ENCODE data around the gene CLMN.

The CLMN gene

GRCh38 chr14:95341115-95341514 lies 21.4 kb upstream of the CLMN start:
- DNase-seq (ENCODE audit: low read depth): no peak

GRCh38 chr14:95340201-95340697 lies 20.5 kb upstream of the CLMN start:
- no peak for DNase-seq (ENCODE audit: low read depth)

GRCh38 chr14:95339301-95339865 lies 19.7 kb upstream of the CLMN start:
- DNase-seq (ENCODE audit: low read depth): no peak

GRCh38 chr14:95338436-95338835 lies 18.7 kb upstream of the CLMN start:
- DNase-seq (ENCODE audit: low read depth): no peak

DNA sequence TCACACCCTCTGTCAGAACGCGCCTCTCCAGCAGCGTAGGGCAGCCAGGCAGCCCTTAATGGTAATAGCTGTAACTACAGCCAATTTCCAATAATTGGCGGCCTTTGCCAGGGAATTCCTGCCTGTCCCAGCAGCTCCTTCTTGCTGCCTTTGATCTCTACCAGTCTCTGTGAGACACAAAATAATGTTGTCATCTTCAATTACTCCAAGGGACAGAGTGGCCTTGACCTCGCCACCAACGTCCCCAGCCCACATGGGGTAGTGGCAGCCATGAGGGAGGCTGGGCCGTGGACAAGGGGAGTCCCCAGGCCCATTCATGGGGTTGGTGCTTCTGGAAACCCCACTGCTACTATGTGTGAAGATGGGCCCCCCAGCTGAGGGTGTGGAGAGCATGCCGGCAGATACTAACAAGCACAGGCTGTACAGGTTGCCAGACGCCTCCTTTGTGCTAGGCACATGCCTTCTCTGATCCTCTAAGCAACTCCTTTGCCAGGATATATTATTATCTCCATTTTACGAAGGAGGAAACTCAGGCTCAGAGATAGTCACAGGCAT lies 17.4 kb upstream of the CLMN start:
- no peak for DNase-seq (ENCODE audit: low read depth)

GRCh38 chr14:95336192-95336760 lies 16.6 kb upstream of the CLMN start:
- DNase-seq (ENCODE audit: low read depth): no peak

- DNase-seq (ENCODE audit: low read depth): no peak
Observed at GRCh38 chr14:95335071-95335470, 15.4 kb upstream of the CLMN start.

DNA sequence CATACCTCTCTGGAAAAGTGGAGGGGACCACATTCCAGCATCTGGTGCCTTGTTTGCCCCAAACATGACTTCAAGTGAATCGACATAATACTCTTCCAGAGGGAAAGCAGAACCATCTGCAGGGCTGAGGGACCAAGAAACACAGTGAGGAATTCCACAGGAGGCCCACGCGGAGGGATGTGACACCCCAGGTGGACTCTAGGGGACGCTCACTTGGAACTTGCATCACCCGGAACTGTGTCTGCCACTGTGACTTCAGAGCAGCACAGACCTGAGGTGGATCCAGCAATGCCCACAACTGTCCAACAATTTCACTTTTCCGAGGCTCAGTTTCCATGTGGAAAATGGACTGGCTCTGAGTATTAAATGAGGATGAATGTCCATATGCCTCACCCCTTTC lies 14.3 kb upstream of the CLMN start:
- DNase-seq (ENCODE audit: low read depth): no peak

- no peak for DNase-seq (ENCODE audit: low read depth)
Observed at GRCh38 chr14:95332641-95333040, 12.9 kb upstream of the CLMN start.

- no peak for DNase-seq (ENCODE audit: low read depth)
Observed at GRCh38 chr14:95331708-95332408, 12.2 kb upstream of the CLMN start.

DNA sequence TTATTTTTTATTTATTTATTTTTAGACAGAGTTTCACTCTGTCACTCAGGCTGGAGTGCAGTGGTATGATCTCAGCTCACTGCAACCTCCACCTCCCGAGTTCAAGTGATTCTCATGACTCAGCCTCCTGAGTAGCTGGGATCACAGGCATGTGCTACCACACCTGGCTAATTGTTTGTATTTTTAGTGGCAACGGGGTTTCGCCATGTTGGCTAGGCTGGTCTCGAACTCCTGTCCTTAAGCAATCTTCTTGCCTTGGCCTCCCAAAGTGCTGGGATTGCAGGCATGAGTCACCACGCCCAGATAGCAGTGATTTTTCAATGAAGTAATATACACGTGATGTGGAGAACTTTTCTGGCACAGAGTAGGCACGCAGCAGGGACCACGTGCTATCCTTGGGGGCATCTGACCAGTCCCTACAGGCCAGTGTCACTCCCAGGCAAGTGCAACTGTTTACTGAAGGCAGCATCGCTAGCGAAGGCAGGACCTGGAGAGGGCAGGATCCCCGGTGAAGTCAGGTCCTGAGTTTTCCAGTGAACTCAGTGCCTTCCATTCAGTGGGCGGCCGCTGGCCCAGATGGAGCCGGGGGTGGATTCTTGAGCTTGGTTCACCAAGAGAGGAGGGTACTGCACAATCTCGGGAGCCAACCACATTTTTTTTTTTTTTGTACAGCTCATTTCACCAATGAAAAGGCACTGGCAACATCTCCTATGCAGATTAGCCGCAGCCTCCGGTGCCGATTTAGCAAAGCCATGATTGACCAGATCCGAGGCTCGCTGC lies 11.1 kb upstream of the CLMN start:
- DNase-seq (ENCODE audit: low read depth): no peak

DNA sequence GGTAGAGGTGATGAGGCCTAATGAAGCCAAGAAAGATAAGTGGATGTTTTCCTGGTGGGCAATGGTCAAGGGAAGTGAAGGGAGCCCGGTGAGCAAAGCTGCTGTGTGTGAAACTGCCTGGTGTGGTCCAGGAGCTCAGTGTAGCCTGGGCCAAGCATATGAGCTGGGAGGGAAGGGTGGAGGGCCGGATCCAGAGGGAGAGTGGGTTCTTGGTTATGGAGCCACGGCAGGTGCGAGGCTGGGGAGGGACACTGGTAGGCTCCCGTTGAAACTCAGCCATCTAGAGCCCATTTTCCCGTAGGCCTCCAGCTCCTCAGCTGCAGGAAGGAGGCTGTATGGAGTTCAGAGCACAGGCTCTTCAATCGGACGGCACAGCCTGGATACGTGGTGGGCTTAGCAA lies 10.2 kb upstream of the CLMN start:
- no peak for DNase-seq (ENCODE audit: low read depth)

- DNase-seq (ENCODE audit: low read depth): no peak
Observed at GRCh38 chr14:95328729-95329503, 9.2 kb upstream of the CLMN start.

GRCh38 chr14:95327558-95328374 lies 8.1 kb upstream of the CLMN start:
- DNase-seq (ENCODE audit: low read depth): no peak

- DNase-seq (ENCODE audit: low read depth): no peak
Observed at GRCh38 chr14:95326987-95327386, 7.3 kb upstream of the CLMN start.

- DNase-seq (ENCODE audit: low read depth): no peak
Observed at GRCh38 chr14:95323917-95324316, 4.2 kb upstream of the CLMN start.

- DNase-seq (ENCODE audit: low read depth): no peak
Observed at GRCh38 chr14:95323361-95323760, 3.7 kb upstream of the CLMN start.

- no peak for DNase-seq (ENCODE audit: low read depth)
Observed at GRCh38 chr14:95322651-95323050, 2.9 kb upstream of the CLMN start.

DNA sequence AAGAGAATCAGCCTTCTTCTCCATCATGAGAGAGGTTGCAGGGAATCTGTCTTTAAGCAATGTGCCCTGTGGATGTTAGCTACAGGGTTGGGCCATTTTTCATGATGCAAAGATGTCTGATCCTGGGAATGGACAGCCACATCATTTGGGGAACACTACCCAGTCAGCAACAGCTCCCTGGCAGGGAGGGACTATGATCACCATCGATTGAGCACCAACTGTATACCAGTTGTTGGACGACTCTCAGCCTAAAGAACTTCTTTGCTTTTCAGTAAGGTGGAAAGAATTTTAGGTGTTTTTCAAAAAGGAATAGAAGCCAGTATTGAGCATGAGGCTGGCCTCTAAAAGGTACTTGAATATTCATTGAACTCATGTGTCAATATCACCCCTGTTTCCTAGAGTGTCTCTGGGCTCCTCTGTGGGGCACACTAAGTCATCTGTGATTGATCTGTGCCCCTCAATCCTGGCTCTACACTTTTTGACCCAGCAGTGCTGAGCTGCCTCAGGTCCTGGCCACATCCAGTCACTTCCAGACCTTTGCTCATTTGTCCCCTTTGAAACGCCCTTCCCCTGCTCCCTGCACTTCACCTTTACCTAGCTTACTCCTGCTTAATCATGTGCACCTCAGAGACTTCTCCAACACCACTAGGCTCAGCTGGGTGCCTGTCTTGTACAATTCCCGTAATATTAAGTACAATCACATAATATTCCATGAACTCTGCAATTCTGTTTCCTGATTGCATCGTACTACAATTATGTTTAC lies 2.2 kb upstream of the CLMN start:
- no peak for DNase-seq (ENCODE audit: low read depth)

DNA sequence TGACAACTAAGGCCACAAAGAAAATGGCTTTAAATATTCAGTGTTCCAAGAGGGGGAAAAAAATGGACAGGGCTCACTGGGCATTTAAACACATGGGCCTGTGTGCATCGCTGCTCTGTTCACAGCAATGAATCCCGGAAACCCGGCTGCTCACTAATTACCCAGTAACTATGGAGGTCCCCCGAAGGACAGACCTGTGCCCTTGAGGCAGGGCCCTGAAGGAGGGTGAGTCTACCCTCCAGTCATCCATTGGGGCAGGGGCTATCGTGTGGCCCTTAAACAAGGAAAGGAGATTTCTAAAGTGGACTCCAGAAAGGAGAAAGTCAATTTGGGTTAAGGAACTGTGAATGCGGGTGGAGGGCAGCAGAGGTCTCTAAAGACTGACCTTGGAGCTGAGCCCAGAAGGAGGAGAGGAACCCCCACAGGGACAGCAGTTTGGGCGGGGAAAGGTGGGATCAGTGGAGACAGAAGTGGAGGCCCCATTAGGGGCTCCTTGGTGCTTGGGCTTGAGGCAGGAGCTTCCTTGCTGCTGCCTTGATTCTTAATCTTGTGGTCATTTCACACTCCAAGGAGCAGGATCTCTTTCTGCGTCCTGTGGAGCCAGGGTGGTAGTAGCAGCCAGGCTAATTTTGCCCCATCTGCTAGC lies 1.4 kb upstream of the CLMN start:
- DNase-seq (ENCODE audit: low read depth): no peak
